GM13976 (cell line): Measurements from ENCODE around the gene KIF3C.
A peak's percentile ranks its signal among the peaks of the same experiment; 100 is the strongest.

Experiments used
- DNase-seq: peaks from one replicate; pipeline ENCODE4 v3.0.0; 2012; ENCODE audit warnings: low spot score
- CTCF ChIP-seq: IDR thresholded peaks from 2 replicates; pipeline ENCODE4 v1.5.1; 2012; ENCODE audit warnings: borderline replicate concordance, mild to moderate bottlenecking; ENCODE audit not compliant: insufficient read depth; ENCODE audit errors: extremely low read depth, missing control alignments, control extremely low read depth
- in situ Hi-C: fragments of 300-500 bp; cut with MboI; formaldehyde crosslinking; loops from one replicate; pipeline ENCODE4 v1.12.0; 2022; ENCODE audit warnings: low sequenced_read_pairs, mixed read lengths, inconsistent platforms; ENCODE audit not compliant: unreplicated experiment

KIF3C gene

GRCh38 chr2:25881764-25882163 is 100.5 kb downstream of the KIF3C start:
- in situ Hi-C loops: no loop called here
- no peak for DNase-seq
- TF ChIP-seq CTCF: no peak

GRCh38 chr2:25879133-25879730 is 103.1 kb downstream of the KIF3C start:
- TF ChIP-seq CTCF: no peak
- no peak for DNase-seq
- in situ Hi-C loops: no loop called here

GRCh38 chr2:25878361-25879132 is 103.8 kb downstream of the KIF3C start, which contains the start of gene ASXL2:
TSS of gene ASXL2 (minus strand) at chr2:25878487. CDS start at chr2:25878222, 265 bp downstream.
- peak; percentile 6 for TF ChIP-seq CTCF
- DNase-seq: peak; percentile 94
- in situ Hi-C loops: no loop called here

- TF ChIP-seq CTCF: no peak
- peak; percentile 74 for DNase-seq
- in situ Hi-C loops: no loop called here
Measured at GRCh38 chr2:25877431-25878360, 104.6 kb downstream of the KIF3C start.
